ENCODE data around the gene SCUBE3. TPM values are rescaled to one million over a fixed set of nuclear protein-coding genes. Genes with fewer than 3 reads are reported as not detected.

SCUBE3 gene
- total and polyA plus RNA-seq, 9 of the 15 experiments (the other 6 are each of a cell fraction or from before 2014, with no cell fraction given) = 0.01 to 0.11 TPM; not detected in 7

DNA sequence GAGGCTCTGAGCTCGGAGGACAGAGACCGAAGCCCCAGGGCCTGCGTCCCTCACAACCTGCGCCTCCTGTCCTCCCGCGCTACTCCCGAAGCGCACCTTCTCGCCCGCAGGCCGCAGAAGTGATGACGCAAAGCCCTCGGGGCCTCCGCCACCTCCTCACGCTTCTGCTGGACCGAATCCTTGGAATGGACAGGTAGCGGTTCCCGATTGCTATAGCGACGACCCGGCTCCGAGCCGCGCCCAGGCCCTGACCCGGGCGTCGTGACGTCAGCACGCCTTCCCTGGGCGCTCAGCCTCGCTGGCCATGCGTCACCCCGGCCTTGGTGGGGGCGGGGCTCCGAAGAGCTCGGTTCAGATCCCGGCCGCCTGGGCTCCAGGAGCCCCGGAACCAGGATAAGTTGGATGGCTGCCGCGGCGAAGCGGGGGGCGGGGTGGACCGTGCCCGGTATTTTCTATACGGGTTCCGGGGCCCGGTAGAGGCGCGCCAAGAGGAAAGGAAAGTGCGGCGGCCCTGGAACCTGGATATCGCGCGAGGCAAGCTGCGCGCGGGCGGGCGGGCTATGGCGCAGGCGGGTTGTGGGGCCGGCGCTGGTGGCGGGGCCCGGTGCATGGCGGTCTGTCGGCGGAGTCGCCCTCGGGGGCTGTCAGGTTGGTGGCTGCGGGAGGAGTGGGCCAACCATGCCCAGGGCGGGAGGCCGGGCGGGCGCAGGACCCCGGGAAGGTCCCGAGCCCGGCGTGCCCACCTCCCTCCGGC is 45.6 kb downstream of the SCUBE3 start, which contains the start of gene ZNF76 (continued):
- TF ChIP-seq TAF9B (IDR thresholded peaks at IDR 0.05; ENCODE audit: partially characterized antibody) = peak; percentile 78
- peak; percentile 54 for TF ChIP-seq TBP (optimal IDR thresholded peaks at IDR 0.05; ENCODE audit: low read depth, low read length)
- peak; percentile 96 for TF ChIP-seq CREB1 (IDR thresholded peaks at IDR 0.05)
- TF ChIP-seq CREB1 (CRISPR knock-in tag; IDR thresholded peaks at IDR 0.05) = peak; percentile 98
- TF ChIP-seq ZNF75A (CRISPR knock-in tag; IDR thresholded peaks at IDR 0.05) = no peak
- TF ChIP-seq, protein P1, sequence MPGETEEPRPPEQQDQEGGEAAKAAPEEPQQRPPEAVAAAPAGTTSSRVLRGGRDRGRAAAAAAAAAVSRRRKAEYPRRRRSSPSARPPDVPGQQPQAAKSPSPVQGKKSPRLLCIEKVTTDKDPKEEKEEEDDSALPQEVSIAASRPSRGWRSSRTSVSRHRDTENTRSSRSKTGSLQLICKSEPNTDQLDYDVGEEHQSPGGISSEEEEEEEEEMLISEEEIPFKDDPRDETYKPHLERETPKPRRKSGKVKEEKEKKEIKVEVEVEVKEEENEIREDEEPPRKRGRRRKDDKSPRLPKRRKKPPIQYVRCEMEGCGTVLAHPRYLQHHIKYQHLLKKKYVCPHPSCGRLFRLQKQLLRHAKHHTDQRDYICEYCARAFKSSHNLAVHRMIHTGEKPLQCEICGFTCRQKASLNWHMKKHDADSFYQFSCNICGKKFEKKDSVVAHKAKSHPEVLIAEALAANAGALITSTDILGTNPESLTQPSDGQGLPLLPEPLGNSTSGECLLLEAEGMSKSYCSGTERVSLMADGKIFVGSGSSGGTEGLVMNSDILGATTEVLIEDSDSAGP (CRISPR knock-in tag; IDR thresholded peaks at IDR 0.05) = no peak
- TF ChIP-seq MYC (IDR thresholded peaks at IDR 0.05; ENCODE audit: low read depth, low read length) = peak; percentile 95
- TF ChIP-seq MYC (CRISPR knock-in tag; IDR thresholded peaks at IDR 0.05; ENCODE audit: borderline replicate concordance, low read depth) = peak; percentile 66; the same call in 1 of the 2 replicates
- TF ChIP-seq IRF9 (tag; IDR thresholded peaks at IDR 0.05) = no peak
- no peak for TF ChIP-seq ATF6 (CRISPR knock-in tag; IDR thresholded peaks at IDR 0.05)
- TF ChIP-seq, protein P2, sequence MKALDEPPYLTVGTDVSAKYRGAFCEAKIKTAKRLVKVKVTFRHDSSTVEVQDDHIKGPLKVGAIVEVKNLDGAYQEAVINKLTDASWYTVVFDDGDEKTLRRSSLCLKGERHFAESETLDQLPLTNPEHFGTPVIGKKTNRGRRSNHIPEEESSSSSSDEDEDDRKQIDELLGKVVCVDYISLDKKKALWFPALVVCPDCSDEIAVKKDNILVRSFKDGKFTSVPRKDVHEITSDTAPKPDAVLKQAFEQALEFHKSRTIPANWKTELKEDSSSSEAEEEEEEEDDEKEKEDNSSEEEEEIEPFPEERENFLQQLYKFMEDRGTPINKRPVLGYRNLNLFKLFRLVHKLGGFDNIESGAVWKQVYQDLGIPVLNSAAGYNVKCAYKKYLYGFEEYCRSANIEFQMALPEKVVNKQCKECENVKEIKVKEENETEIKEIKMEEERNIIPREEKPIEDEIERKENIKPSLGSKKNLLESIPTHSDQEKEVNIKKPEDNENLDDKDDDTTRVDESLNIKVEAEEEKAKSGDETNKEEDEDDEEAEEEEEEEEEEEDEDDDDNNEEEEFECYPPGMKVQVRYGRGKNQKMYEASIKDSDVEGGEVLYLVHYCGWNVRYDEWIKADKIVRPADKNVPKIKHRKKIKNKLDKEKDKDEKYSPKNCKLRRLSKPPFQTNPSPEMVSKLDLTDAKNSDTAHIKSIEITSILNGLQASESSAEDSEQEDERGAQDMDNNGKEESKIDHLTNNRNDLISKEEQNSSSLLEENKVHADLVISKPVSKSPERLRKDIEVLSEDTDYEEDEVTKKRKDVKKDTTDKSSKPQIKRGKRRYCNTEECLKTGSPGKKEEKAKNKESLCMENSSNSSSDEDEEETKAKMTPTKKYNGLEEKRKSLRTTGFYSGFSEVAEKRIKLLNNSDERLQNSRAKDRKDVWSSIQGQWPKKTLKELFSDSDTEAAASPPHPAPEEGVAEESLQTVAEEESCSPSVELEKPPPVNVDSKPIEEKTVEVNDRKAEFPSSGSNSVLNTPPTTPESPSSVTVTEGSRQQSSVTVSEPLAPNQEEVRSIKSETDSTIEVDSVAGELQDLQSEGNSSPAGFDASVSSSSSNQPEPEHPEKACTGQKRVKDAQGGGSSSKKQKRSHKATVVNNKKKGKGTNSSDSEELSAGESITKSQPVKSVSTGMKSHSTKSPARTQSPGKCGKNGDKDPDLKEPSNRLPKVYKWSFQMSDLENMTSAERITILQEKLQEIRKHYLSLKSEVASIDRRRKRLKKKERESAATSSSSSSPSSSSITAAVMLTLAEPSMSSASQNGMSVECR (CRISPR knock-in tag; IDR thresholded peaks at IDR 0.05) = peak; percentile 87
- TF ChIP-seq JUNB (CRISPR knock-in tag; conservative IDR thresholded peaks at IDR 0.05) = peak; percentile 88
- TF ChIP-seq CHCHD3 (CRISPR knock-in tag; IDR thresholded peaks at IDR 0.05) = 0 out of 2 replicates have a peak, but pooled peaks have one; percentile 22
- no peak for TF ChIP-seq ZNF212 (CRISPR knock-in tag; IDR thresholded peaks at IDR 0.05)
- 0 out of 4 replicates have a peak, but pooled peaks of 1 of the 2 experiments have one; percentile 31 for TF ChIP-seq ETV6 (IDR thresholded peaks at IDR 0.05; ENCODE audit: borderline replicate concordance in 1 of 2, low read depth in 2 of 2, low read length in 1 of 2)
- no peak for TF ChIP-seq ETV6 (CRISPR knock-in tag; IDR thresholded peaks at IDR 0.05; ENCODE audit: borderline replicate concordance)
- no peak for TF ChIP-seq MCM3 (IDR thresholded peaks at IDR 0.05)
